LNCAP (cell line): ENCODE measurements around the gene SDHAF2.

Source experiments
- CTCF ChIP-seq: fragments of 450-650 bp; IDR thresholded peaks from 2 replicates; pipeline ENCODE4 v1.5.1; 2017; ENCODE audit warnings: mild to moderate bottlenecking

SDHAF2 gene

GRCh38 chr11:61474013-61474643 is 44.2 kb downstream of the SDHAF2 start:
- TF ChIP-seq CTCF = no peak

- no peak for TF ChIP-seq CTCF
Measured at GRCh38 chr11:61475433-61475832, 45.5 kb downstream of the SDHAF2 start.

GRCh38 chr11:61476371-61476770 is 46.4 kb downstream of the SDHAF2 start:
- no peak for TF ChIP-seq CTCF

GRCh38 chr11:61477126-61477525 is 47.2 kb downstream of the SDHAF2 start:
- TF ChIP-seq CTCF = no peak

GRCh38 chr11:61477727-61478148 is 47.8 kb downstream of the SDHAF2 start:
- TF ChIP-seq CTCF = peak; percentile 95

GRCh38 chr11:61480261-61480993 is 50.5 kb downstream of the SDHAF2 start:
- no peak for TF ChIP-seq CTCF

- no peak for TF ChIP-seq CTCF
Measured at GRCh38 chr11:61480994-61481335, 51.0 kb downstream of the SDHAF2 start.
